Left ventricle myocardium inferior (tissue), 1 donor: ENCODE measurements around the gene SIRT2. TPM values are rescaled to one million over a fixed set of nuclear protein-coding genes. Genes with fewer than 3 reads are reported as not detected.

Source experiments
- DNase-seq: peaks from one replicate; pipeline ENCODE4 v3.0.0-alpha.2; 2020
- H3K27ac ChIP-seq: fragments of 200-600 bp; replicated peaks from 2 replicates; pipeline ENCODE4 v1.8.0; 2021
- H3K27me3 ChIP-seq: fragments of 200-600 bp; 2 replicates; pipeline ENCODE4 v1.8.0; 2021; ENCODE audit warnings: low read depth
- H3K36me3 ChIP-seq: fragments of 200-600 bp; 2 replicates; pipeline ENCODE4 v1.8.0; 2021
- H3K4me1 ChIP-seq: fragments of 200-600 bp; 2 replicates; pipeline ENCODE4 v1.8.0; 2021
- H3K4me3 ChIP-seq: fragments of 200-600 bp; 2 replicates; pipeline ENCODE4 v1.8.0; 2021; ENCODE audit warnings: mild to moderate bottlenecking, moderate library complexity
- H3K9me3 ChIP-seq: fragments of 200-600 bp; replicated peaks from 2 replicates; pipeline ENCODE4 v1.8.0; 2021
- CTCF ChIP-seq: fragments of 200-600 bp; IDR thresholded peaks from 2 replicates; pipeline ENCODE4 v1.8.0; 2021; ENCODE audit warnings: antibody characterized with exemption, mild to moderate bottlenecking, borderline replicate concordance
- intact Hi-C: fragments of 100-400 bp; cut with micrococcal nuclease; formaldehyde crosslinking; loops from one replicate; pipeline ENCODE4 v1.11.0; 2022
- total RNA-seq: library from RNA; stranded (reverse); fragmentation: NEBNext Ultra II Directional; extraction: Animal tissue kit (Norgen Biotek cat#: 25700); gene quantifications from one replicate; pipeline ENCODE4 v1.2.1, GENCODE V29; 2021
- donor health status: DM: no; HTN: yes; CAD: no; lungs with severe emphysema.

Gene SIRT2
- total RNA-seq, 1 donor from 2014 or later = 99.0 TPM

GRCh38 chr19:38842439-38843174, 56.8 kb downstream of the SIRT2 start:
- Histone ChIP-seq H3K9me3 (no peaks in the 10 kb centered on the region), H3K27me3 (no peaks in the 10 kb centered on the region), H3K36me3 (peaks cover 100% of the 10 kb centered on the region), H3K4me3 (no peak overlapping the region), H3K4me1 (peaks cover 64% of the 10 kb centered on the region), H3K27ac (no peak overlapping the region)
- TF ChIP-seq CTCF = no peak
- no peak for DNase-seq
- intact Hi-C loops = no loop called here

- intact Hi-C loops = no loop called here
- no peak for DNase-seq
- Histone ChIP-seq H3K27ac (no peak overlapping the region), H3K9me3 (no peaks in the 10 kb centered on the region), H3K4me3 (no peak overlapping the region), H3K27me3 (no peaks in the 10 kb centered on the region), H3K36me3 (peaks cover 100% of the 10 kb centered on the region), H3K4me1 (peaks cover 64% of the 10 kb centered on the region)
- no peak for TF ChIP-seq CTCF
Observed at GRCh38 chr19:38841787-38842438, 57.5 kb downstream of the SIRT2 start.

- Histone ChIP-seq H3K27me3 (no peaks in the 10 kb centered on the region), H3K36me3 (peaks cover 100% of the 10 kb centered on the region), H3K27ac (no peak overlapping the region), H3K9me3 (no peaks in the 10 kb centered on the region), H3K4me1 (peaks cover 59% of the 10 kb centered on the region), H3K4me3 (no peak overlapping the region)
- TF ChIP-seq CTCF = no peak
- no peak for DNase-seq
- intact Hi-C loops = no loop called here
Observed at GRCh38 chr19:38841180-38841766, 58.1 kb downstream of the SIRT2 start.

GRCh38 chr19:38840583-38840968, 58.8 kb downstream of the SIRT2 start:
- intact Hi-C loops = no loop called here
- no peak overlapping the region for H3K4me3 ChIP-seq
- H3K27ac ChIP-seq = no peak overlapping the region
- H3K27me3 ChIP-seq = no peaks in the 10 kb centered on the region
- H3K4me1 ChIP-seq = peaks cover 59% of the 10 kb centered on the region
- DNase-seq = no peak
- H3K9me3 ChIP-seq = no peaks in the 10 kb centered on the region
- TF ChIP-seq CTCF = no peak
- H3K36me3 ChIP-seq = peaks cover 100% of the 10 kb centered on the region

GRCh38 chr19:38839816-38840582, 59.4 kb downstream of the SIRT2 start:
- Histone ChIP-seq H3K36me3 (peaks cover 97% of the 10 kb centered on the region), H3K4me1 (peaks cover 59% of the 10 kb centered on the region)
- DNase-seq = no peak

More at GRCh38 chr19:38839816-38840582, 59.4 kb downstream of the SIRT2 start:
- intact Hi-C loops = loop anchor here (10.0 kb wide), 1 partner anchor 75 kb away; no protein-coding TSS in a partner anchor
- Histone ChIP-seq H3K27me3 (no peaks in the 10 kb centered on the region), H3K4me3 (no peak overlapping the region), H3K27ac (no peak overlapping the region), H3K9me3 (no peaks in the 10 kb centered on the region)
- TF ChIP-seq CTCF = no peak
